HG03039 (cell line): Measurements from ENCODE around the gene LRP6.
"Not testable (repeated sequence)": the region's sequence is repeated elsewhere in the genome, so short reads cannot be mapped to it uniquely, and the experiment has no call there.

Experiments used
- ATAC-seq: cut with Tn5 transposase; IDR thresholded peaks from one replicate; pipeline ENCODE4 v1.9.1; 2021; ENCODE audit warnings: mild to moderate bottlenecking, moderate library complexity; ENCODE audit not compliant: unreplicated experiment

LRP6 gene

DNA sequence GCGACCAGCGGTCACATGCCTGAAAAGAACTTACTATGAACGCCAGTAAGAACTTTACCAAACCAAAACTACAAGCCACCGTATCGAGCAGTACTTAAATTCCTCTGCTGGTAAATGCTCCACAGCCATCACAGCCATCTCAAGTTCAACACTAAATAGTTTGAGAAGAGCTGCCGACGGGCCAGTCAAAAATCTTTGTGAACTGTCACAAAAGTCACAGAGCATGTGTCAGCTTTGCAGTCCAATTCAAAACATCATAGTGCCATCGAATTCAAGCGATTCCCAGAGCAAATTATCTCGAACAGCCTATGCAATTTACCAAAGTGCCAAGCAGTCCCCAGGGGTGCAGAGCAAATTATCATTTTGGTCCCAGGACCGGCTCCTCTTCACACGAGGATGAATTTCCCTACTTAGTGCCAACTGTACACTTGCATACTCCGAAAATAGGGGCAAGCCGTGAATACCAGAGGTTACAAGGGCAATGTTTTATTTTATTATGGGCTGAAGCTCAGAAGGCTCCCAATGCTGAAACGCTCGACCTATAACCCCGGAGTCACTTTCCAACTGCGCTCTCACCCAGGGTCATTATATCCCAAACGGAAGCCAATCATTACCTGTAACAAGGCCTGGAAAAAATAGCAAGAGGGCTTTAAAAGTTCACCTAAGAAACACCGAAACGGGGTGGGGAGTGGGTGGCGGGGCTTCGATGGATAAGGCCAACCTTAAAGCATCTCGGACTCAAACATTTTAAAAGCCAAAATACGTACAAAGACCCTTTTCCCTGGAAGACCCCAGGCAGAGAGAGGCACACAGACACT lies 1.1 kb downstream of the LRP6 start:
- ATAC-seq: no peak

DNA sequence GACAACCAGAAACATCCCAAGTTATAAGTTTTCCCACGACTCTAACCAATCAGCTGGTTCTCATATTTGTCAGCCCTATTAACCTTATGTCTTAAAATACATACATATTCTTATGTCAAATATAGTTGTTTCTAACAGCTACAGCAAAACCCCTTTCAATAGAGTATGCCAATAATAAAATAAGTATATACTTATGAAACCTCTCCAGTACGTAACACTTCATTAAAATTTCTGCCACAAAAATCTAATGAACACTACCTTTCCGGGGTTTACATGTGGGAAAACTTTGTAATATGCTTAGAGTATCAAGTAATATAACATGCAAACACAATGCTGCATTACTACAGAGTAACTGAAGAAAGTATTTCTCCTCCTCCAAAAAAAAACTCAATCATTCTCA lies 1.8 kb downstream of the LRP6 start:
- no peak for ATAC-seq

DNA sequence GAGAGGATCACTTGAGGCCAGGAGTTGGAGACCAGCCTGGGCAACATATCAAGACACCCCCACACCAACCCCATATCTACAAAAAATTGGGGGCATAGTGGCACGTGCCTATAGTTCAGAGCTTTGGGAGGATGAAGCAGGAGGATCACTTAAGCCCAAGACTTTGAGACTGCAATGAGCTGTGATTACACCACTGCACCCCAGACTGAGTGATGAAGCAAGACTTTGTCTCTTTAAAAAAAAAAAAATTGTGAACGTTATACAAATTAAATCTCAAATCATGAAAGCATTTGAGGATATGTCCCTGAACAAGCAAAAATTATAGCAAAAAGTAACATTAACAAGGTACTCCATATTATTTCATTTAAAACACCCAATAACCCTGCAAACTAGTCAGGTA lies 2.9 kb downstream of the LRP6 start:
- no peak for ATAC-seq

DNA sequence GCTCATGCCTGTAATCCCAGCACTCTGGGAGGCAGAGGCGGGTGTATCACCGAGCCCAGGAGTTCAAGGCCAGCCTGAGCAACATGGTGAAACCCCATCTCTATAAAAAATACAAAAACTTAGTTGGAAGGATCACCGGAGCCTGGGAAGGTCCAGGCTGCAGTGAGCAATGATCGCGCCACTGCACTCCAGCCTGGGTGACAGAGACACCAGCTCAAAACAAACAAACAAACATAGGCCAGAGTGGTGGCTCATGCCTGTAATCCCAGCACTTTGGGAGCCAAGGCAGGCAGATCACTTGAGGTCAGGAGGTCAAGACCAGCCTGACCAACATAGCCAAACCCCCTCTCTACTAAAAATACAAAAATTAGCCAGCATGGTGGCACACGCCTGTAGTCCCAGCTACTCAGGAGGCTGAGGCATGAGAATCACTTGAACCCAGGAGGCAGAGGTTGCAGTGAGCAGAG lies 10.5 kb downstream of the LRP6 start:
- ATAC-seq: not testable (repeated sequence)

DNA sequence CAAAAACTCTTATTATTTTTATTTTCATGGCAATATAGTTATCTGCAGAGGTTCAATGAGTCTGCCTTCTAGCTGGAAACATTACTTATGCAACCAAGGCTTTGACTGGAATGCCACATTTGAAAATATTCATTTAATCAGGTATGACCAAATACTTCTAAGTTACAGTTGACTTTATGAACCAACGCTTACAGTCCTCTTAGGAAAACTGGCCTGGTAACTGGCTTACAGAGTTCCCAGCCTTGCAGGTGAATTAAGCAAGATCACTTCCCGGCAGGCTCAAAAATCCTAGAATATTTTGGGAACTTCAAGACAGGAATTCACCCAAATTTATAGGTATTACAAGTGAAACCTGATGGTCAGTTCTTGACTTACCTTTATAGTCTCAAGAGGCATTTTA lies 12.3 kb downstream of the LRP6 start:
- no peak for ATAC-seq

DNA sequence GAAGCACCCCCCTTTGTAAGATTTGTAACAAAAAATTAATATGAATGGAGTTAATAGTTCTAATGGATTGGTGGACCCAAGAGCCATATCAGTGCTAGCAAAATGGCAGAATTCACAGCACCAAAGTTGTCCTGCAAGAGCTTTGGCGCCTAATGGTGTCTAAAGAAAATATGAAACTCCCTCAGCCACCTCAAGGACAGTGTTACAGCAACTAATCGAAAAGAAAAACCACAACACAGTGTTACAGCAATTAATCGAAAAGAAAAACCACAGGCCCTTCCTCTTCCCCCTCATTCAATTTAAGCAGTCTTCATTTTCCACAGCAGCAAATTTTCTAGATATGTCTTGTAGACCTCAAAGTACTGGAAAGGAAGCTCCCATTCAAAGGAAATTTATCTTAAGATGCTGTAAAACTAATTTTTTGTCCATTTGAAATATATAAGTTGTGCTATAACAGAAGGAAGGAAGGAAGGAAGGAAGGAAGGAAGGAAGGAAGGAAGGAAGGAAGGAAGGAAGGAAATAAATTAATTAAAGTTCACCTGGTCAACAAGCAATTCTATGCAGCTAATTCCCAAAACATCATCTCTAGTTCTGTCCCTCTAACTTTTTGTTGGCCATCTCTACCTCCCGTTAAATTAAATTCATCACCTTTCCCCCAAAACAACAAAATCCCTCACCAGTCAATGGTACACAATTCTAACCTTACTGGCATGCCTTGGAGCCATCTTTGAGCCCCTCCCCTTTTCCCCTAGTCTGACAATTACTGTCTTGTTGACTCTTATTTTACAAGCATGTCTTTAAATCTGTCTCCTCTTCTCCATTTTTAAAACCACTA lies 17.4 kb downstream of the LRP6 start:
- no peak for ATAC-seq

DNA sequence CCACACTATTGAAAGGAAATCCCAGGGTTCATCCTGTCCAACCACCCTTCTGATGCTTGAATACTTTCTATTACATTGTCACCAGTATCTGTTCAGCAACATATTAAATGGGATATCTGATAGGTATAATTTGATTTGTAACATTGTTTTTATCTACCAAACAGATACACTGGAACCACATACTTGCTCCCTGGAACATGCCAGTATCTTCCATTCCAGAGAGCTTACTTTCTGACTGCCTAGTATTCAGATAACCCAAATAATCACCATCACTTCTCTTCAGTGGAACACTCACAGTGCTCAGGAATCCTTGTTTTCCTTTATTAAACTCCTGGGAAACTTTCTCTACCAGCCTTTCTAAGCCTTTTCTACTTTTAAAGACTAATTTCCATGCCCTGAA lies 19.3 kb downstream of the LRP6 start:
- ATAC-seq: no peak

DNA sequence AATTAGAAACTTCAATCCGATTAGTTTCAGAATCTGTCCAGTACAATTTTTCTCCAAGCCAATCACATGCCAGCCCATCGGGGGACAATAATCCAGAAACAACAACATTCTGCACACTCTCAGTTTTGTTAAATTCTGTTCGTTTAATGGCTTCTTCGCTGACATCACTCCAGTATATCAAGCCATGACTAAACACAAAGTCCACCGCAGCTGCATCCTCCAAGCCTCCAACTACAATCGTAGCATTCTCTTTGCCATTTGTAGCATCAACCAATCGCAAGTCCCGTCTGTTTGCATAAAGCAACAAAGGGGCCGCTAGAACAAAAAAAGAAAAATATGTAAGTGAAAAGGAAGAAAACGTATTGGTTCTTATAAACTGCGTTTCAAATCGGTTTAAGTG lies 22.5 kb downstream of the LRP6 start:
- ATAC-seq: no peak

DNA sequence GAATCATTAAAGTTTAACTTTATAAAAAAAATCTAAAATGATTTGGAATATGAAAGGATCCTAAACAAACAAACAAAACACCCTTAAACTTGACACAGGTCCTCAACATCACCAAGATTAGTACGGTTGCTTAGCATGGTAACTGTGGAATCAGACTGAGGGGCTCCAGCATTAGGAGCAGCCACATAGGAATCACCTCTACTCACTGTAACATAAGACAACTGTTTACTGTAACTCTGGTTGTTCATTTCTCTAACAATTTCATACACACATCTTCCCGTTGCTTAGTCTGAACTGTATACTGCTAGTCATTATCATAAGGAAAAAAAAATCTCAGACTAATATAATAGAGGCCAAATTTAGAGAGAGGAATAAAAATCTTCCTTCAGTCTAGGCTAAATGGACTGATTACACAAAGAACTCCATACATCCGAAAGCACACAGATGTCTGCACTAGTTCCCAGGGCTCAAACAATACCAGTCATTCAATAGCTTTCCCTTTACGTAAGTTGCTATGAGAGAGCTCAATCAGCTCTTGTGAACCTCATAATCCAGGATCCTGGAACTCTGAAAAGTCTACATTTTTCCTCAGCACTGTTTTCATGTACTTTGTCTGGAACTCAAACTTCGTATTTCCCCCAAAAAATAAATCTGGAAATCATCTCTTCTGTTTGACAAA lies 26.0 kb downstream of the LRP6 start:
- no peak for ATAC-seq

DNA sequence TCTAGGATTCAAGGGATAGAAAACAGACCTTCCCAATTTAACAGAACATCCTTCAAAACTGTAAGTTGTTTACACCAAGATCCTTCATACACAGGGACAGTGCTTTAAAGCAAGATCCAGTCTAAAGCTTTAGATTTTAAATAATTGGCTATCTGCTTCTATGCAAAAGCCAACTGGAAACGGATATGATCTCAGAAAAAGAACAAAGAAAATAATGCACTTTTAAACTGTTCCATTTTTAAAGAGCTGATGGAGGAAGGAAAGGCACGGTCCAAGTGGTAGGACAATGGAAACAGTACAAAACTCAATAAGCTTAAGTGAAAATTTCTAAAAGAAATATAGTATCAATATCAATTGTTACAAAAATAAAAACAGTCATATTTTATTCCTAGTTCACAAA lies 27.7 kb downstream of the LRP6 start:
- ATAC-seq: no peak

DNA sequence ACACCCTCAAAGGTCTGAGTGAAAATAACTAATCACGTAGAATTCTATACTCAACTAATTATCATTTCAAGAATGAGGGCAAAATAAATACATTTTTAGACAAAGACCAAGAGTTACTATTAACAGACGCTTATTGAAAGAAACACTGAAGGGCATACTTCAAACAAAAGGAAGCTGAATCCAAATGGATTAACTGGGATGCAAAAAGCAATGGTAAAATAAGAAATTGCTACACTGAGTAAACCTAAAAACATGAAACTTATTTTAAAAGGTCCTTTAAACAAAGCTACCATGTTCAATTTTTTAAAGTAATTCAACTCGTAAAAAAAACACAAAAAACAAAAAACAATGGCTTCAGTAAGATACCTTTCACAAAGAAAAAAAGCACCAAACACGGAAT lies 28.2 kb downstream of the LRP6 start:
- ATAC-seq: no peak

DNA sequence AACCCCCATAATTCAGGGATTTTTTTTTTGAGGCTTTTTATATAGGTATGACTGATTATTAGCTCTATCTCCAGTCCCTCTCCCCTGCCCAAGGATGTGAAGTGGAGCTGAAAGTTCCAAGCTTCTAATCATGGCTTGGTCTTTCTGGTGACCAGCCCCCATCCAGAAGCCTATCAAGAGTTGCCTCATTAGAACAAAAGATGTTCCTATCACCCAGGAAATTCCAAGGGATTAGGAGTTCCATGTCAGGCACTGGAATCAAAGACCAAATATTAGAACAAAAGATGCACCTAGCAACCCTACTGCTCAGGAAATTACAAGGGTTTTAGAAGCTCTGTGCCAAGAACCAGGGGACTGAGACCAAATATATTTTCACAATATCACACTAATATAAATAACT lies 29.9 kb downstream of the LRP6 start:
- ATAC-seq: no peak

DNA sequence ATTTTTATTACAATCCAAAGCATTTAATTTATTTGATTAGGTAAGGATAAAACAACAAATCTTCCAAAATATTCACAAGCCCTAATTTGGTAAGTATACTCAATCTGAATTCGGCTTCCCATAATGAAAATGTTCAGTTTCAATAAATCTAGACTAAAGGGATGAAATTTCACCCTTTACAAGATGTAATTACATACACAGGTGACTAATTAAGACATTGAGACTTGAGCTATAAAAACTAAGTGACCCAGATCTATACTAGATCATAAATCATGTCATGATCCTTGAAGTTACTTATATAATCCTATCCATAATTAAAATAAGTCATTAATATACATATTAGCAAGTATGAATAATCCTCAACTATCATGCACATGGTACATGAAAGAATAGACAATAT lies 36.6 kb downstream of the LRP6 start:
- ATAC-seq: no peak

DNA sequence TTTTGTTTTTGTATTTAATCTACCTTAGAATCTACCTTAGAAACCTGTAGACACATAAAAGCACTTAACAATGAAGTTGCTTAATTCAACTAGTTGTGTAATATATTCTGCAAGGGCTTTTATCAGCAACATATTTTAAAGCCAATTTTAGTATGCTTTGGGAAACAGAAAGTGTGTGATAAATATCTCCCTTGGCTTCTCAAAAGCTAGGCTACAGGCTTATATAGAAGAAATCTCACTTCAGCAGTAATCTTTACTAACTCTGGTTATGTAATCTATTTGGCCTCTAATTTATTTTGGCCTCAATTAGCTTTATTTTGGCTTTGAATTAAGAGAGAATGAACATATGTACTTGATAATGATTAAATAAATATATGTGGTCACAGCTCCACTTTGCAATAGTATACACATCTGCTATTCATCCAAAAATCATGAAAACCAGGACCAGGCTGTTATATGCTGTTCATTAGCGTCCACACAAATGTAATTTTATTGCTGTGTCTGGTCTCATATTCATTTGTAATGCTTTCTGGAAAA lies 37.2 kb downstream of the LRP6 start:
- no peak for ATAC-seq

DNA sequence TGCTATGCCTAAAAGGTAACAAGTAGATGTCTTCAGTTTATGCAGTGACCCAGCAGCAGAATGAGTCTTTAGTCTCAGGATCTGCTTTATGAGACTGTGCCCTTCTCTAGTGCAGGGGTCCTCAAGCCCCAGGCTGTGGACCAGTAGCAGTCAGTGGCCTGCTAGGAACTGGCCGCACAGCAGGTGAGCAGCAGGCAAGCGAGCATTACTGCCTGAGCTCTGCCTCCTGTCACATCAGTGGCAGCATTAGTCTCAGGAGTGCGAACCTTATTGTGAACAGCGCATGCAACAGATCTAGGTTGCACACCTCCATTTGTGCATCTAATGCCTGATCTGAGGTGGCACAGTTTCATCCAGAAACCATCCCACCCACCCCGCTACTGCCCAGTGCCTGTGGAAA lies 38.4 kb downstream of the LRP6 start:
- no peak for ATAC-seq

DNA sequence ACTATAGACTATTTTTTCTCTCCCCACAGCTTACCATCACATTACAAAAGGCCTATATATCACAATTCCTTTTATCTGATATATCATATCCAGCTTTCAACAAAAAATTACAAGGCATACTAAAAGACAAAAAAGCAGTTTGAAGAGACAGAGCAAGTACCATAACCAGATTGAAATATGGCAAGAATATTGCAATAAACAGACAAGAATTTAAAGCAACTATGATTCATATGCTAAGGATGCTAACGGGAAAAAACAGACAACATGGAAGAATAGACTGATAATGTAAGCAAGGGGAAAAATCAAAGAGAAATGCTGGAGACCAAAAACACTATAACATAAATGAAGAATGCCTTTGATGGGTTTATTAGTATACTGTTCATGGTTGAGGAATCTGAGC lies 40.7 kb downstream of the LRP6 start:
- ATAC-seq: no peak

DNA sequence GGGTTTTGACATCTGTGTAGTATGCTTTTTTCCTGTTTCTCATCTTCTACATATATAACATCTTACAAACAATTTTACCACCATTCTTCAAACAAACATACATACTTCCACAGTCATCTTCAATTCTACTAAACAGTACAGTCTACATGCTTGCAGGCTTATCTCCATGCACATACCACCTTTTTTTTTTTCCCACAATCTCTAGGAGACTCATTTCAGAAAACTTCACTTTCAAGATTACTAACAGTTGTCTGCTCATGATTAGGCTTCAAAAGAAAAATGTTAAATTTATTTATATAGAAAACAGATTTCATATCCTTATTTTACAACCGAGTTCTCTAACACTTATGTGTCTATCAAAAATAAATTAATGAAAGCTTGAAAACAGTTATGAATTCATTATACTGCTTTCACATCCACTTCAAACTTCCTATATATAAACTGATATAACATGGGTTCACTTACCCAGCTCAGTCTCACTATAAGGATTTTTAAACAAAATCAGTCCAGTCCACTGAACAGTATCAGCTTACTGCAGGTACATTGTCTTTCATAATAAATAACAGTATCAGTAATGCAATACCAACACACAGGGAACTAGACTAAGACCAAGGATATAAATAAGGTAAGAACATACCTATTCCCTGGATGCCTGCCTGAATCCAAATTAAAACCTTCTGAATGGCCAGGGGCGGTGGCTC lies 42.5 kb downstream of the LRP6 start:
- ATAC-seq: no peak

DNA sequence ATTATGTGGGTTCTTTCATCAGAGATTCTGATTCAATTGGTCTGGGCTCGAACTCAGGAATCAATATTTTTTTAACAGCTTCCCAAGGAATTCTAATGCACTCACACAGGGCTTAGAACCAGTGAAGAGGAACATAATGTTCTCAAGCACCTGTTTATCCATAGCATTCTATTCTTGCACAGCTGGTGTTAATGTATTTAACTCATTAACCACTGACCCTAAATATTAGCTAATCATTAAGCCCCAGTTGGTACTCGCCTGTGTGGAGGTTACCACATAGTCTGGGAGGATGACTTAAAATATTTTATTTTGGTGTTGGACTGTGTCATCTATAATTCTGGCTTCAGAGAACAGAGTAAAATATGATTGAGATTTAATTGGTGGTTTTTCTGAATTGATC lies 45.3 kb downstream of the LRP6 start:
- ATAC-seq: no peak

DNA sequence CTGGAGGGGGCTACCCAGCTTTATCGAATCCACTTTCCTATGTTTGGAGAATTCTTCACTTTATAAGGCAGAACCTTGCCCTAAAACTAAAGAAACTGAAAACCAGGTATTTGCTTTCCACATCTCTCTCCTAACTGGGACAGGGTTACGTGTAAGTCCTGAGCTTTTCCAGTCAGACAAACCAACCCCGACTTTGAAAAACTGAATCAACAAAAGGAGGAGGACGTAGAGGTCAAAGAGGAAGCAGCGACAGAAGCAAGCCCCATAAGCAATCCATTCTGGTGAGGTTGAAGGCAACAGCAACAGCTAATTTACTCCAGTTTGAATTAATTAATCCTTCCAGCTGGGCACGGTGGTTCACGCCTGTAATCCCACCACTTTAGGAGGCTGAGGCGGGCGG lies 47.2 kb downstream of the LRP6 start:
- no peak for ATAC-seq

DNA sequence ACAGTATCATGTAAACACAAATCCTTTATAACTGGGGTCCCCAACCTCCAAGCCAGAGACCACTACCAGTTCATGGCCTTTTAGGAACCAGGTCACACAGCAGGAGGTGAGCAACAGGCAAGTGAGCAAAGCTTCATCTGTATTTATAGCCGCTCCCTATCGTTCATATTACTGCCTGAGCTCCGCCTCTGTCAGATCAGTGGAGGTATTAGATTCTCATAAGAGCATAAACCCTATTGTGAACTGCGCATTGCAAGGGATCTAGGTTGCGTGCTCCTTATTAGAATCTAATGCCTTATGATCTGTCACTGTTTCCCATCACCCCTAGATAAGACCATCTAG lies 49.9 kb downstream of the LRP6 start:
- no peak for ATAC-seq
